Thymus (tissue), 11 donors: ENCODE data around the gene FBF1. TPM values are rescaled to one million over a fixed set of nuclear protein-coding genes. Genes with fewer than 3 reads are reported as not detected.
"Not testable (repeated sequence)": the region's sequence is repeated elsewhere in the genome, so short reads cannot be mapped to it uniquely, and the experiment has no call there.

Experiments used
- DNase-seq, 9 donors: peaks; one replicate each; pipeline ENCODE4 v3.0.0-alpha.2; 2013; ENCODE audit warnings: low spot score in 9 of 9, low read depth in 6 of 9, missing footprints in 1 of 9
- H3K27ac ChIP-seq, 2 donors: one replicate each; pipeline ENCODE4 v1.5.1; 2013; ENCODE audit warnings: control low read depth in 1 of 2, low read depth in 1 of 2, low read length in 1 of 2, mild to moderate bottlenecking in 1 of 2, moderate library complexity in 1 of 2
- H3K27me3 ChIP-seq, 2 donors: one replicate each; pipeline ENCODE4 v1.5.1; 2013; ENCODE audit warnings: low read length in 1 of 2; ENCODE audit not compliant: control insufficient read depth in 2 of 2, insufficient read depth in 1 of 2
- H3K36me3 ChIP-seq, 2 donors: one replicate each; pipeline ENCODE4 v1.5.1; 2013; ENCODE audit warnings: low read length in 1 of 2, mild to moderate bottlenecking in 1 of 2, moderate library complexity in 1 of 2; ENCODE audit not compliant: control insufficient read depth in 2 of 2, insufficient read depth in 2 of 2
- H3K4me1 ChIP-seq, 2 donors: one replicate each; pipeline ENCODE4 v1.5.1; 2013; ENCODE audit warnings: low read length in 2 of 2; ENCODE audit not compliant: control insufficient read depth in 2 of 2, insufficient read depth in 2 of 2
- H3K4me3 ChIP-seq, 2 donors: one replicate each; pipeline ENCODE4 v1.5.1; 2013; ENCODE audit warnings: low read length in 2 of 2, control low read depth in 1 of 2, mild to moderate bottlenecking in 1 of 2
- H3K9me3 ChIP-seq, 2 donors: one replicate each; pipeline ENCODE4 v1.5.1; 2013; ENCODE audit warnings: low read length in 1 of 2, mild to moderate bottlenecking in 1 of 2; ENCODE audit not compliant: control insufficient read depth in 2 of 2, insufficient read depth in 1 of 2
- WGBS: extraction: QIAGEN DNeasy Blood & Tissue Kit; methylation state at CpG from one replicate; pipeline ENCODE4 v1.1.7; 2013; 5-methylcytosine and 5-hydroxymethylcytosine counted together
- polyA plus RNA-seq: library from polyadenylated mRNA; stranded (reverse); fragments of 200-250 nt; gene quantifications from one replicate; pipeline ENCODE4 v1.2.3, GENCODE V29; 2013
- total RNA-seq: library from RNA; stranded (reverse); fragments of 120-200 nt; gene quantifications from one replicate; pipeline ENCODE4 v1.2.4, GENCODE V29; 2013
- donor health status: healthy.

FBF1 gene
- total and polyA plus RNA-seq, 2 donors, result 9.2 to 18.7 TPM

DNA sequence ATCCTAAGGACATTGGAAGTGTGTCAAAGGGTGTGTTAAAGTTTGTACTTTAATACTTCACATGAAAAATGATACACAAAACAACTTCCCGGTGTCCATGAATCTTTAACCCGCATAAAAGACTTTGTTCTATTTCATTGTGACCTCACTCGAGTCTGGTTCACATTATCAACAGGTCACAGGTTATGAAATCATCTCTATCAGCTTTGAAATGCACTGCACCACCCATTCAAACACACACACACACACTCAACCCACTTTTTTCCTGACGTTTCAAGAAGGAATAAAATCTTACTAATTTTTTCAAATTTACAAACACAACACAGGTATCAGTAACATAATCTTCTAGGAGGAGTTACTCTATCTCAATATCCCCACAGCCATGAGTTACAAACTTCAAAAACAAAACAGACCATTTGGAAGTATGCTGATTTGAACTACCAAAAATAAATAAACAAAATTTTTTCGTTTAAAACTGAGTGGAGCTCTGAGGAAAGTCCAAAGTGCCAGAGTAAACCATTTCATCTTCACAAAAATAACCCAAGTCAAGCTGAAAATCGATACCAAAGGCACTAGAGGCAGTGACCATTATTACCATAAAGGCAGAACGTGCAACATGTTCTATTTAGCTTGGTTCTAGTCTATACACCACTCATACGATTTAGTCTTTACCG lies 35.5 kb upstream of the FBF1 start:
- DNase-seq, result no peak
- 92% methylated on average over 9 of the region's 9 CpGs for WGBS
- Histone ChIP-seq H3K9me3 (no peaks in the 10 kb centered on the region), H3K27ac (no peak overlapping the region), H3K27me3 (no peaks in the 10 kb centered on the region), H3K4me3 (no peak overlapping the region), H3K36me3 (peaks cover 6 to 26% of the 10 kb centered on the region in 2 donors), H3K4me1 (peaks cover 9 to 18% of the 10 kb centered on the region in 2 donors)

- no peaks in the 10 kb centered on the region for H3K27me3 ChIP-seq
- no peak overlapping the region for H3K27ac ChIP-seq
- WGBS, result 95% methylated on average over 5 of the region's 5 CpGs
- no peaks in the 10 kb centered on the region for H3K9me3 ChIP-seq
- no peak for DNase-seq
- peaks cover 6 to 26% of the 10 kb centered on the region in 2 donors for H3K36me3 ChIP-seq
- H3K4me1 ChIP-seq, result peaks cover 9 to 18% of the 10 kb centered on the region in 2 donors
- no peak overlapping the region for H3K4me3 ChIP-seq
Observed at GRCh38 chr17:75975757-75976174, 34.9 kb upstream of the FBF1 start.

DNA sequence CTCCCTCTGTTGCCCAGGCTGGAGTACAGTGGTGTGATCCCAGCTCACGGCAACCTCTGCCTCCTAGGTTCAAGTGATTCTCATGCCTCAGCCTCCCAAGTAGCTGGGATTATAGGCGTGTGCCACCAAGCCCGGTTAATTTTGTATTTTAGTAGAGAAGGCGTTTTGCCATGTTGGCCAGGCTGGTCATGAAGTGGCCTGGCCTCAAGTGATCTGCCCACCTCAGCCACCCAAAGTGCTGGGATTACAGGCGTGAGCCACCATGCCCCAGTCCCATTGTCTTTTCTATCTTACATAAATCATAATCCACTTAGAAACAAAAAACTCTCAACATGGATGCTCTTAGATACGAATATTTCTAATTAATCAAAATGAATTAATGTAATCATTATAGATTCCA lies 34.3 kb upstream of the FBF1 start:
- not testable (repeated sequence) for DNase-seq, H3K27me3 ChIP-seq, H3K4me3 ChIP-seq, H3K27ac ChIP-seq, H3K9me3 ChIP-seq
- 96% methylated on average over 6 of the region's 6 CpGs for WGBS
- peaks cover 7 to 15% of the 10 kb centered on the region in 2 donors for H3K4me1 ChIP-seq
- peaks cover 6 to 29% of the 10 kb centered on the region in 2 donors for H3K36me3 ChIP-seq

DNA sequence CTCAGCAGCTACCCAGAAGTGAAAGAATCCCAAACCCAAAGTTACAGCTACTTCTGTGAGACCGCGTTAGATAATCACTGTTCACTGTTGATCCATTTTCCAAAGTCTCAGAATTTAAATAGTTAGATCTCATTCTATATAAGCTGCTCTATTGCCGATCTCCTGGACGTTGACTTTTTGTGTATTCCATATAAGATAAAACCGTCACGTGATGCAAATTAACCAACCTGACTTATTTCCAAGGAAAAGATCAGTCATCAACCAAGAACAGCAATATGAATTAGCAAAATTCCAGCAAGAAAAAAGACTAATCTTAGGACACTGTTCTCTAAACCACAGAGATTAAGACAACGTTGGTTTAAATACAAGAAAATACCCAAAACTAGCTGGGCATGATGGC lies 29.8 kb upstream of the FBF1 start:
- Histone ChIP-seq H3K9me3 (no peaks in the 10 kb centered on the region), H3K4me3 (no peak overlapping the region), H3K27ac (no peak overlapping the region), H3K4me1 (no peaks in the 10 kb centered on the region), H3K27me3 (no peaks in the 10 kb centered on the region), H3K36me3 (peaks cover 6 to 27% of the 10 kb centered on the region in 2 donors)
- WGBS, result 98% methylated on average over 7 of the region's 7 CpGs
- DNase-seq, result no peak

DNA sequence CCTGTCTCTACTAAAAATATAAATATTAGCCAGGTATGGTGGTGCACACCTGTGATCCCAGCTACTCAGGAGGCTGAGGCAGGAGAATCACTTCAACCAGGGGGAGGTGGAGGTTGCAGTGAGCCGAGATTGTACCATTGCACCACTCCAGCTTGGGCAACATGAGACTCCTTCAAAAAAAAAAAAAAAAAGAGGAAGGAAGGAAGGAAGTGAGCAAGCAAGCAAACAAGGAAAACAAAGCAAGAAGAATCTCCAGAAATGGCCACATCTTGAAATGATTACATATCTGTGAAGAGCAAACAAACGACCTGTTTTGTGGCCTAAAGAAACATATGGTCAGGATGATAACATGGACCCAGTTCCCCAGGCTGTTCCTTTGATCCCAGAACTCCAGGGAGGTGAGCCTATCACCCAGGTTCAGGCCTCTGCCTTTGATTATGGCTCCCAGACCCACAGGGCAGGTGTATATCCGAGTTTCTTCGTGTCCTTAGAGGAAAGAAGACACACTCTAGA lies 29.2 kb upstream of the FBF1 start:
- no peaks in the 10 kb centered on the region for H3K9me3 ChIP-seq
- 83% methylated on average over 4 of the region's 4 CpGs for WGBS
- H3K4me1 ChIP-seq, result no peaks in the 10 kb centered on the region
- H3K4me3 ChIP-seq, result no peak overlapping the region
- H3K27me3 ChIP-seq, result no peaks in the 10 kb centered on the region
- no peak overlapping the region for H3K27ac ChIP-seq
- peaks cover 6 to 24% of the 10 kb centered on the region in 2 donors for H3K36me3 ChIP-seq
- DNase-seq, result no peak

DNA sequence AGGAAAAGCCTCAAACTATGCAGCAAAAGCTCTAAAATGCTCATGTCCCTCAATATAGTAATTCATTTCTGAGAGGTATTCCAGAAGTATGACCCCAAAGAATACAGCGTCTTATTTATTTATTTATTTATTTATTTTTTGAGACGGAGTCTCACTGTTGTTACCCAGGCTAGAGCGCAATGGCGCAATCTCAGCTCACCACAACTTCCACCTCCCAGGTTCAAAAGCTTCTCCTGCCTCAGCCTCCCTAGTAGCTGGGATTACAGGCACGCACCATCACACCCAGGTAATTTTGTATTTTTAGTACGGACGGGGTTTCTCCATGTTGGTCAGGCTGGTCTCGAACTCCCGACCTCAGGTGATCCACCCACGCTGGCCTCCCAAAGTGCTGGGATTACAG lies 28.2 kb upstream of the FBF1 start:
- H3K27me3 ChIP-seq, H3K4me1 ChIP-seq, H3K27ac ChIP-seq, DNase-seq, H3K4me3 ChIP-seq, H3K9me3 ChIP-seq: not testable (repeated sequence)
- H3K36me3 ChIP-seq, result peaks cover 6 to 24% of the 10 kb centered on the region in 2 donors
- WGBS, result 95% methylated on average over 10 of the region's 10 CpGs

- DNase-seq, result no peak
- no peaks in the 10 kb centered on the region for H3K27me3 ChIP-seq
- H3K9me3 ChIP-seq, result no peaks in the 10 kb centered on the region
- H3K4me1 ChIP-seq, result no peaks in the 10 kb centered on the region
- WGBS, result 98% methylated on average over 6 of the region's 6 CpGs
- peaks cover 0 to 8% of the 10 kb centered on the region in 2 donors for H3K36me3 ChIP-seq
- no peak overlapping the region for H3K27ac ChIP-seq
- H3K4me3 ChIP-seq, result no peak overlapping the region
Observed at GRCh38 chr17:75965468-75965867, 24.6 kb upstream of the FBF1 start.

DNA sequence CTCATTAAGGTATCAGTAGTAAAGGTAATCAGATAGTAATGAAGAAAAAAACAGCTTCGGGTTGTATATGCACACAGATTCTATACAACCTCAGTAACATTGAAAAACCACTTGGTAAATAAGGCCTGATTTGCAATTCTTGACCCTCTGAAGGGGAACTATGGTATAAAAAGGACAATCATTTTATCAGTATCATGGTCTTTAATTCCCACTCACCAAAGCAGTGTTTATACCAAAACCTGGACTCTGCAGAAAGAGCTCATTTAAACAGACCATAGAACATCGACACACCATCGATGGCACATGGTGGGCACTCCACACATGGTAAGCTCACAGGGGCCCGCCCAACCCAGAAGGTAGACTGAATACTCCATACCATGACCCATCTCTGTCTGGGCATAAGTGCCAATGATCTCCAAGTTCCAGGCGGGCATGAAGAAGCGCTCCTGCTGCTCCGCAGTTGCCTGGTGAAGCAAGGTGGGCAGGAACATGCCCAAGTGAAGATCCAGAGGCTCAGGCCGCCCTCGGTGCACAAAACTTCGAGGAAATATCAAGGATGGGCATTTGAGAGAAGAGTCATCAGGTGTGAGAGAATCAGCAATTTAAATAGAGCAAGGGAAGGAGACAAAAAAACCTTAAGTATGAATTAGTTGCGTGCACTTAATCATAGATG lies 19.1 kb upstream of the FBF1 start:
- H3K4me1 ChIP-seq, result no peaks in the 10 kb centered on the region
- no peak overlapping the region for H3K27ac ChIP-seq
- no peaks in the 10 kb centered on the region for H3K27me3 ChIP-seq
- H3K36me3 ChIP-seq, result peaks cover 16 to 21% of the 10 kb centered on the region in 2 donors
- no peak overlapping the region for H3K4me3 ChIP-seq
- 98% methylated on average over 11 of the region's 11 CpGs for WGBS
- DNase-seq, result no peak
- no peaks in the 10 kb centered on the region for H3K9me3 ChIP-seq

DNA sequence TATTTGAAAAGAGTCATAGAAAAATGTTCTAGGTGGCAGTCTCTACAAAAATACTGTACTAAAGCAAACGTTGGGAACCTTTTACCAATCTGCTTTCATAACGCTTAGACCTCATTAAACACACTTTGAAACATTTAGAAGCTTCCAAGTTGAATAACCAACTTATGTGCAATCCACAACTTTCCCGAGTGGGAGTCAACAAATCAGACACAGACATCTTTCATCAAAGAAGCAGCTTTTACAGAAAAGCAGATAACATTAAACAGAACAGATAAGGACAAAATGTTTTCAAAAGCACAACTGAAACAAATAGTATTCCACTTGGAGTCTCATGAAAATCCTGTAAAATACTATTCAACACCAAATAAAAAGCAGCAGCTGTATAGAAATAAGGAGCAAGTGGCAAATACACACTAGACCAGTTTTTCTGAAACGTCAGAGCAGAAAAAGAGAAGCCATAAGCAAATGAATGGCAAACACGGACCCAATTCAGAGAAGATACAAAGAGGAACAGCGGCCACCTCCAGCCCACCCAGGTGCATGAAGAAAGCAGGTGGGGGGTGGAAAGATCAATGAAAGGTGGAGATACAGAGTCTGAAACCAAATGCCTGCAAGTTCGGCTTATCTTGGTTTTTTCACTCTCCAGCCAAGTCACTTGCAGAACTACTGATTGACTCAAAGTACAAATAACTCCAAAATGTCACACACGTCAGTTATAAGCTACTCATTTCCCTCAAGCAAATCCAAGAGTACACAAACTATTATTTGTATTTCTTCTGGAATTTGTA lies 18.4 kb upstream of the FBF1 start:
- 95% methylated on average over 8 of the region's 8 CpGs for WGBS
- H3K9me3 ChIP-seq, result no peaks in the 10 kb centered on the region
- no peaks in the 10 kb centered on the region for H3K27me3 ChIP-seq
- H3K4me1 ChIP-seq, result no peaks in the 10 kb centered on the region
- H3K27ac ChIP-seq, result no peak overlapping the region
- no peak overlapping the region for H3K4me3 ChIP-seq
- DNase-seq, result no peak
- peaks cover 24% of the 10 kb centered on the region in 2 donors for H3K36me3 ChIP-seq
